ENCODE results near the gene TNFSF18.
"Not testable (repeated sequence)": the region's sequence is repeated elsewhere in the genome, so short reads cannot be mapped to it uniquely, and the experiment has no call there.

TNFSF18 gene, protein sequence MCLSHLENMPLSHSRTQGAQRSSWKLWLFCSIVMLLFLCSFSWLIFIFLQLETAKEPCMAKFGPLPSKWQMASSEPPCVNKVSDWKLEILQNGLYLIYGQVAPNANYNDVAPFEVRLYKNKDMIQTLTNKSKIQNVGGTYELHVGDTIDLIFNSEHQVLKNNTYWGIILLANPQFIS

DNA sequence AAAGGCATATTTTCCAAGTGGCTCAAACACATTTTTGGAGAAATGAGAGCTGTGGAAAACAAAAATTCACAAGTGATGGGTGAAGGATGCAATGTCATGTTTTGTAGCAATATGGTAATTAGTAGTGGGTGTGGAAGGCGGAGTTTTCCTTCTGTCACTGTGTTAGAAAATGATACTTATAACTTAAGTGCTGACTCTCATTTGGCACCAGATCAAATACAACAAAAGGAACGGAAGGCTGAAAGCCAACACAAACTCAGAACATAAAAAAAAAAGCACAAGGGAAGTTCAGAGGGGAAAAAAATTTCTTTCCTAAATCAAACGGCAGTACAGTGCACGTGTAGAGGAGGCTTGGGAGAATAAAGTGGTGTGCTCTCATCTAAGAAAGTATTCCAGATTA is at the start of gene TNFSF18:
TSS of gene TNFSF18 (minus strand) at position 77 of the 400 bp plus-strand sequence. CDS start at position 32, 45 bp downstream.
- no peak for DNase-seq

DNA sequence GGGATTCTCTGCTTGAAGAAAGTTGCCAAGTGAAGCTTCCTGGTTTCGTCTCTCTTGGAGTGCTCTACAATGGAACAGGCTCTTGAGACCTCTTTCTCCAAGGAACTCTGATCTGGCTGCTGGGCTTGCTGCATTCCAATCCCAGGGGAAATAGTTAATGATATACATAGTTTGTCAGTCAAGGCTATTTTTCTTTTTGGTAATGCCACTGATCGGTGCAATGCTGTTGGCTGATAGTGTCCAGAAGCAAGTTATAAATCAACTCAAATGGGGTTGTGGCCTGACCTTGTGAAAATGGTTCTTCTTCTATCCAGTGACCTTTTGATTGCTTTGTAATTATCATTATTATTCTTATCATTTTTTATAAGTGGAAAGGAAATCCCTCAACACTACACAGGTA is 48.4 kb upstream of the TNFSF18 start:
- no peak for DNase-seq

DNA sequence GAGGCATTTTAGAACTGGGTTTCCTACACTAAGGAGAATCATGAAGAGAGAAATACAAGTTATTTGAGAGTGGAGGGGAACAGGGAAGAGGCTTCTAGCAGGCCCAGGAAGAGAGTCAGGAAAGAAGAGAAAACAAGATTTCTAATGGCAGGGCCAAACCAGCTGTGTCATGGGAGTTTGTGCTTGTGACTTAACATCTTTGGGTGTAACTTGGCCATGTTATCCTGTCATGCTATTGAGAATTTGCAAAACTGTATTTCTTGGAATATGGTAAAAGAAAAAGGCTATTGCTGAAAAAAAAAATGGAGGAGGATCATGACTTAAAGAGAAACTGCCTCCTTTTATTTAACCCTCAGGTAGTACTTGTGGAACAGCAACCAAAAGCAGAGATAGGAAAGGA is 47.4 kb upstream of the TNFSF18 start:
- no peak for DNase-seq

DNA sequence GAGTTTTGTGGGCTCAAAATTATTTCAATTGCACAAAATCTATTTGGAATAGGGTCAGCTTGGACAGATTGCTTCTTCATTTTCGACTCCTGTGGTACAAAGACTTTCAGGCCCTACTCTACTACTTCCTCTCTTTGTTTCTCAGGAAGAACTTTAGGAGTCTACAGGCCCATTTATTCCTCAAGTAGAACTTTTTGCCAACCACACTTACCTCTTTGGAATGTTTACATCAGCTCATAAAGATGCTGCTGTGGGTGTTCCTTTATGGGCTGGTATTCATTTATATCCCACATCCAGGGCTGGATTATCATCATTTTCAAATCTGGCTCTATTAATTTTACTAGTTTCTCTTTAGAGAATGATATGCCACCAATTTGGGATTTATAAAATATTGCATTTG is 46.3 kb upstream of the TNFSF18 start:
- DNase-seq, result no peak

DNA sequence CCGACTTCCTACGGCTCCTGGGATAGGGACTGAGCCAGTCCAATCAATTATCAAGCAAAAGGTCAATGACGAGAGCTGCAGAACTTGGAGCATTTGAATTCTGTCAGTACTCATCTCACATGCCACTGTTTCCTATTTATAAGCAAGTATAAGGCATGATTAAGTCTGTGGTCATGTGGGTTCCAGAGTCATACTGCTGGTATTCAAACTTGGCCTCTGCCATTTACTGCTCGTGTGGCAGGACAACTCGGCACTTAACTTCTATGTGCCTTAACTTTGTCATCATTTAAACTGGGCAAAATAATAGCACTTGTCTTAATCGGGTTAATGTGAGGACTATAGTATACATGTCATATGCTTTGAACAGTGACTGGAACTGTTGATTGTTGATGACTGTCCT is 44.9 kb upstream of the TNFSF18 start:
- DNase-seq, result no peak

DNA sequence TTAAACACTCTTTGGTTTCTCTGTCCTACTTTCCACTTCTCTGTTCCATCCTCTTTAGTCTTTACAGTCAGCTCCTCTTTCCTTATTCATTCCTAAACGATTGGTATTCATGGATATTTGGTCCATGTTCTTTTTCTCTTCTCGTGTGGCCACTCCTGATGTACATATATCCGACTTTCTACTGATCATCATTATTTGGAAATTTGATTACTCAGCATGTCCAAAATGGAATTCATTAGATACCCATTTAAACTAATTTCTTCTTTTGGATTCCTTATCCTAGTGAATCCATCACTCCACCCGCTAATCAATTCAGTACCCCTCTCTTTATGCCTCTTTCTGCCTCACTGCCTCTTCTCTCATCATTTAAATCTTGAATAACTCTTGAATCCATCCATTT is 43.8 kb upstream of the TNFSF18 start:
- DNase-seq, result no peak

DNA sequence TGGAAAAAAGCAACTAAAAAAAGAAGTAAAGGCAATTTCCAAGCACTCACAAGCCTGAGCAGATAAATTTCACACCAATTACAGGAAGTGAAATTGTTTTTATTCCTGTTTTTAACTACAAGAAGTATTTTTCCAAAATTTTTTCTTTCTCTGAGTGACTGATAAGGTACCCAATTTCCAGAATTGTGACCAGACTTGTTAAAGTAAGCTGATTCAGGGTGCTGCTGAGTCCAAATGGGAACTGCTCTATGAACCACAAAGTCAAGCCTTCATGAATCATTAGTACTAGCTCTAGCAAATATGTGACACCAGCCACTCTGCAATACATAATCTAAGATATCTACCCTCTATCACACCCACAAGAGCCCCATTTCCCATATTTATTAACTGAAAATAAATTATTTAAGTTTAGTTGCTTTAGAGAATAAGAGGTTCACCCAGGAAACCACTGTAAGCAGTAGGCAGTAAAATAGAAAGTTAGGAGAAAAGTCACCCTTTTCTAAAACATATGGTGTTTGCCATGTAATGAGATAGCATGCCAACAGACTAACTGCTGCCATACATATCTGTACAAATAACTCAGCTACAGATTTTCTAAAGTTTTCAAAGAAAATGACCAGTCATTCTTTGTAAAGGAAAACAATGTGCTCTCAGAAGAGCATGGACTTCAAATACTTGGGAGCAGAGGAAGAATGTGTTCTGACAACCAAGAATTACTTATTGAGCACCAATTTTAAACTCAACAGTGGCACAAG is 43.1 kb upstream of the TNFSF18 start:
- no peak for DNase-seq

DNA sequence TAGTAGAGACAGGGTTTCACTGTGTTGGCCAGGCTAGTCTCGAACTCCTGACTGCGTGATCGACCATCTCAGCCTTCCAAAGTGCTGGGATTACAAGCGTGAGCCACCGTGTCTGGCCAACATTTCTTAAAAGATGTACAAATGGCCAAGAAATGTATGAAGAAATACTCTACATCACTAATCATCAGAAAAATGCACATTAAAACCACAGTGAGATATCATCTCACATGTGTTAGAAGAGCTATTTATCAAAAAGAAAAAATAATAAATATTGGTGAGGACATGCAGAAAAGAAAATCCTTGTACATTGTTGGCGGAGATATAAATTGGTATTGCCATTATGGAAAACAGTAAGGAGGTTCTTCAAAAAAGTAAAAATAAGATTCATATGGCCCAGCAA is 33.6 kb upstream of the TNFSF18 start:
- DNase-seq, result no peak

DNA sequence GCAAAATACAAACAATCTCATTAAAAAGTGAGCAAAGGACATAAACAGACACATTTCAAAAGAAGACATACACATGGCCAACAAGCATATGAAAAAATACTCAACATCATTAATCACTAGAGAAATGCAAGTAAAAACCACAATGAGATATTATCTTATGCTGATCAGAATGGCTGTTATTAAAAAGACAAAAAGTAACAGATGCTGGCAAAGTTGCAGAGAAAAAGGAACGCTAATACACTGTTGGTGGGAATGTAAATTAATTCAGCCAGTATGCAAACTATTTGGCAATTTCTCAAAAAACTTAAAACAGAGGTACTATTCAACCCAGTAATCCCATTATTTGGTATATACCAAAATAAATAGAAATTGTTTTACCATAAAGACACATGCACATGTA is 32.2 kb upstream of the TNFSF18 start:
- no peak for DNase-seq

DNA sequence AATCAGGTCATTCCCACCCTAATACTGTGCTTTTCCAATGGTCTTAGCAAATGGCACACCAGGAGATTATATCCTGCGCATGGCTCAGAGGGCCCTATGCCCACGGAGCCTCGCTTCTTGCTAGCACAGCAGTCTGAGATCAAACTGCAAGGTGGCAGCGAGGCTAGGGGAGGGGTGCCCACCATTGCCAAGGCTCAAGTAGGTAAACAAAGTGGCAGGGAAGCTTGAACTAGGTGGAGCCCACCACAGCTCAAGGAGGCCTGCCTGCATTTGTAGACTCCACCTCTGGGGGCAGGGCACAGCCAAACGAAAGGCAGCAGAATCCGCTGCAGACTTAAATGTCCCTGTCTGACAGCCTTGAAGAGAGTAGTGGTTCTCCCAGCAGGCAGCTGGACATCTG is 23.5 kb upstream of the TNFSF18 start:
- DNase-seq, result not testable (repeated sequence)

DNA sequence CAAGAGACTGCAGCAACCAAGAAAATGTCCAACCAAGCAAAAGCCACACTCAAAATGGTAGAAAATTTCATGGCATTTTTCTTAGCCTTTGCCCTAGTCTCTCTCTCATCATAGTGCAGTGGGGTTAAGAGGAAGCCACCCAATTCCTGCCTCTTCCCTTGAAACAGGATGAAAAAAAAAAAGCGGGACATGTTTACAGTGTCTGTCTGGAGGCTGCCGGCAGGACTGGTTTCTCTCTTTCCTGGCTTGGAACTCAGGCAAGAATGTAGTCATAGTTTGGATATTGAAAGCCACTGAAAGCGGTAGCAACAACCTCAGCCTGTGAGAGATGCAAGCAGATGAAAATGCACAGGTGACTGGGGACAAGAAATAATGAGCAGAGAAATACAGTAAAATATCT is 13.3 kb upstream of the TNFSF18 start:
- DNase-seq, result no peak

DNA sequence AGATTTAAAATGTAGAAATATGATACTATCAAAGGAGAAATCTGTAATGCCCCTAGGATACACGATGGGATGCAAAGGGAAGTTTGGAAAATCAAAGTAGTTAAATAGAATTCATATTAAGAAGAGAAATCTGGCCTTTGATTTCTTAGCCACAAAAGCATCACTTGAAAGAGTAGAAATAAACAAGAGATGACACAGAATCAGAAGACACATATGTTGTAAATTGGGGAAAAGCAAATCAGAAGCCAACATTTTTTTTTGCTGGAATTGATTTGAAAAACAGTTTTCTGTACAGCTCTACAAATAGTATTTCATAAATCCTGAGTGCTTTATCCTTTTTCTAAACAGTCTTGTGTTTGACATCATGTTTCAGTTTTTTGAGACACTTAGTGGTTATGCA is 12.4 kb upstream of the TNFSF18 start:
- no peak for DNase-seq

DNA sequence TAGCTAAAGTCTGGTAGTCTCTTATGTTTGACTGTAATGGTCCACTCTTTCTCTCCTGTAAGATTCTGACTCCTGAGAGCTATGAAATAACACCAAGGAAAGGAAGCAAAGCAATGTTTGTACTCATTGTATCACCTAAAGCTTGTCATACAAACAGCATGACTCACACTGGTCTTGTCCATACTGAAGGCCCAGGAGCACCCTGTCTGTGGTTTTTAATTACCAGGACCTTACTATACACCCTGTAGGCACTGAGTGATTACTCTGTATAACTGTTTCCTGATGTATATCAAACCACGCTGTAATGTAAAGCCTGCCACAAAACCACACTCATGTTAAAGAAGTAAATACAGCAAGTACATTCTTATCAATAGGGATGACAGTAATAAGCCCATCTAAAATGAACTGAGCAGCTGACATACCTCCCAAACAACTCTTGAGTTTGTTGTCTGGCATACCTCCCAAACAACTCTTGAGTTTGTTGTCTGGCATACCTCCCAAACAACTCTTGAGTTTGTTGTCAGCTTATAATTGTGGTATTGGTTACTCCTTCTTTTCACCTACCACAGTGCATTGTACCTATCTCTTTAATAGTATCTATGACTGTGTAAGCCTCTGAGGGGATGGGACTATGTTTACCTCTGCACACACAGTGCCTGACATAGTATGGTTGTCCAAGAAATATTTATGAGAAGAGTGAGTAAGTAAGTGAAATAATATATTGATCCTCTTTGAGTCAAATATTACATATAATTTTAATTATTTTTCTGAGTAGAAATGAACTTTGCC is 11.6 kb upstream of the TNFSF18 start:
- DNase-seq, result no peak

DNA sequence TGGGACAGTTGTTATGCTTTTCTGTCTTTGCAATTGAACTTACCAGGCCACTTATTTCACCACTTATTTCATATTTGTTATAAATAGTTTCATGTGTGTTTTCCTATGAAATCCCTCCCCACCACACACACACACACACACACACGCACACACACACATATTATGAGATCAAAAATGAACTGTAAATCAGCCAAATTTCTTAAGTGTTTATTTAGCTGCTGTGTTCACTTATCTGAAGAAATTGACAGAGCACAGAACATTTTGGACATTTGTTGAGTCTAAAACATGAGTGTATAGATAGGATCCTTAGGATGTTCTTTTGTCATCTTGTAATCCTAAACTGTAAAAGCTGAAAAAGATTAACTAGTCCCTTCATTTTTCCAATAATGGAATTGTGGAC is 7.8 kb upstream of the TNFSF18 start:
- DNase-seq, result no peak

DNA sequence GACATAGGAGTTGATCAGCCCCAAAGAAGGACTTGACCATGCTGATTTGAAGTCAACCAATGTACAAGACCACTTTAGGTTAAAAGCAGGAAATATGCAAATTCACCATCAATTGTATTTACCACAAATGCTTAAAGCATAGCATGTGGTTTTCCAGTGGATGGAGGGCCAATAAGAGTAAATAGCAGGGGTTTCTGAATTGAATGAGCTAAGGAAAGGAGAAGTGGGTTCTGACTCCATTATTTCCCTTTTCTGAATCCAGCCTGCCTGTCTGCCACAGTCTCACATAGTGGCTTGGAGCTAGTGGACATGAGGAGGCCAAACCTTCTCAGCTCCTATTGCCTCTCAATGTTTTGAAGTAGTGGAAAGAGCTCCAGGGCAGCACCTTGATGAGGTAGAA is 7.2 kb upstream of the TNFSF18 start:
- DNase-seq, result no peak

DNA sequence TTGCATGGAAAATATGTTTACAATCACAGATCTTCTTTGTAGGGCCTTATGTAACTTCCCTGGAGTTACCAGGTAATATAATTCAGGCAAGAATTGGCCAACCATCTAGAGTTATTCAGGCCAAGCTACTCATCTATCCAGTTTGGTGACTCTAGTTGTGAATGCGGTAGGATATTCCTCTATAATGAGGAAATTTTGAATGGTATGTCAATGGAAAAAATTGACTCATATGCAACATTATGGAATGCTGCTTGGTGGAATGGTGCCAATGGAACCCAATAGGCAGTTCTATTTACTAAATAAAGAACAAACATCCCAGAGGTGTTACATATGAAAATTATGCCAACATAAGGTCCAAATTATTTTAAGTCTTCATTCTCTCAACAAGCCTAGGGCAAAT is 5.6 kb upstream of the TNFSF18 start:
- no peak for DNase-seq

DNA sequence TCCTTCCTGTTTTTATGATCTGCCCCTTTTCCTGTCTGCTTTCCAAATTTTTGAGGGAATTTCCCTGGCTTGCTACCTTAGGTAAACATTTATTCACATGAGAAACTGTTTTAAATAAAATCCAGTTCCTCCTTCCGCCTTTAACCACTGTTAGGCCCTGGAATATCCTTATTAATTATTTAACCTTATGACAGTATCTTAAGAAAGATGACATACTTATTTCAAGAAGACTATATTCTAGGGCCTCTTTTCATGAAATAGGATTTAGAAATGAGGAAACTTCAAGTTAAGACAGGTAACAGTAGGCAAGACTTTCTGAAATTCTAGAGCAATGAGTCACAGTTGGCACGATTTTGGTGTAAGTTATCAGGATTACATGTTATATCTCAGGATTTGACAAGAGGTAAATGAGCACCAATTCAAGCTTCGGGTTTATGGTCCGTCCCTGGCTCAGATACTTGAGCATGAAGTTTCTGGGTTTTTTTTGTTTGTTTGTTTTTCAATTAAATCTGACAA is 2.0 kb upstream of the TNFSF18 start:
- no peak for DNase-seq

DNA sequence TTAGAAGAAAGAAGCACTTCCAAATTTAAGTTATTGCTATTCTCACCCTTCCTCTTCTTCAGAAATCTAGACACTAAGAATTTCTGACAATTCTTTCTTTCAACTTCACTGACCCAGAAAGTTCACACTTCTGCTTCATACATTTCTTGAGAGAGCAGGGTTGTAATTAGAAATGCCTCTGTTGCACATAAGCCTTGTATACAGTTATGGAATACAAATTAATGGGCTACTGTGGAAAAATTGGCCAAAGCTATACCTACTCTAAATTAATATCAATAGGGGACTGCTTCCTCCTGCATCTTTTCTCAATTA is 1.5 kb downstream of the TNFSF18 start:
- DNase-seq, result no peak

DNA sequence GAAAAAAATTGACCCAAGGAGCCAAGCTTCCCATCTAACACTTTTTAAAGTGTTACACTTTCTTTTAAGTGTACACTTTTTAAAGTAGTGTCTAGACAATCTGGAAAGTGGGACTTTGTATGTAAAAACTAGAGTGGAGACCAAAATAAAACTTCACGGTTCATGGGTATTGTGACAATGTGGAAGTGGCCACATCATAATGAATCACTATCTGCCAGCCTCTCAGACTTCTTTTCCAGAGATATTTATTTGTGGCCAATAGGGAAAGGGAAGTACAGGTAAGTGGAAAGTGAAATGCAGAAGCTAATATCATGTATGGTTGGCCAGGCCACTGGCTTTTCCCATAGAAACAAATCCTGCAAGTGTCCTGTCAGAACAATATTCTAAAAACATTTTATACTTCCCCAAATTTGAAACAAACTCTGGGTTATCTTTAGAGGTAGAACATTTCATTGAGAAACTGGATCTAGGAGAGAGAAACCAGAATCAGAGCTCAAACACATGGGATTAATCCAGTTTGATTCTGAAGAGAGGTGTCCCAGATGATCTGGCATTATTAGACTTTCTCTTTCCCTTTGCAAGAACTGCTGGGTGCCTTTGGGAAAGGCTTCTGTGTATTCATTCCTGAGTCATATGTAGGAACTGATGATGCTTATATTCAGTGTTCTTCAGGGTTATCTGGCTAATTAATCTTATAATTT is 2.0 kb downstream of the TNFSF18 start:
- DNase-seq, result no peak

DNA sequence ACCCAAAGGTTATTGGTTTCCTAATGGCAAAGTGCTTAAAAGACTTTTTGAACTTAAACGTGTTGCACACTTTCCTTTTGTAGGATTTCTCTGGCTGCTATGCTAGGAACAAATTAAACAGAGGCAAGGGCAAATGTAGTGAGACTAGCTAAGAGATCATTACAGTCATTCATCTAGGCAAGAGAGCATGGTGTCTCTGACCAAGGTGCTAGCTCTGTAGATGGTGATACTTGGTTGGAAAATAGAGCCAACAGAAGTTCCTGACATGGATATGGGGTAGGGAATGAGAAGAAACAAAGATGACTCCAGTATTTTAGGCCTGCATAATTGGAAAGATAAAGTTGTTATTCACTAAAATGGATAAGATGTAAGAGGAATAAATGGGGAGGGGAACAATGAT is 6.1 kb downstream of the TNFSF18 start:
- no peak for DNase-seq

DNA sequence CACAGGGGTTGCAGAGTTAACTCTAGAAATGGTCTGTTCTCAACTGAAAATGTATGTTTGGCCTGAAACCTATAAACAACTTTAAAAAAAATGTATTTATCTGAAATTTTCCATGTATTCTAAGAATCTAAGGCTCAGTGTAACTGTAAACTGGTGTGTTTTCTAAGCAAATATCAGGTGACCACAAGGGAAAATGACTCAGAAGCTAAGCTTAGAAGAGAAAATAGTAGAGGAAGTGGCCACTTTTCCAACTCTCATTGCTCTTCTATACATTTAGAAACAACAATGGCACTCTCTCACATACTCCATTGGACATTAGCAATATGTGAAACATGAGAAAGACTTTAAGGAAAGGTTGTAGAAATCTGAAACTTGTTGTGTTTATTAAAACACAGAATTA is 7.5 kb downstream of the TNFSF18 start:
- no peak for DNase-seq

DNA sequence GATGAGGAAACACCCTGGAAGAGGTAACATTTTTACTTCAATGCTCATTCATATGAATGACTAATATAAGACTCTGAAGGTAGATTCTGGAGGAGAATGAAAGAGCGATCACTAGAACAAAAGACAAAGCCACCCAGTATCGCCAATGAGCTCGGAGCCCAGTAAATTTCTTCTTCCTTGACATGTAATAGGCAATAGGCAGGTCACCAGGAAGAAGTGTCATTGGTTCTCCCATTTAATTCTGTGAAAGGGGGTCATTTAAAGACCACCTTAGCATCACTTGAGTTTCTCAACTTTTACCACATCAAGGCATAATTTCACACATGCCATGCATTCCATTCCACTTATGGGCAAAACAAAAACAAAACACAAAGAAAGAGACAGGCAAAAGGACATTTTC is 7.9 kb downstream of the TNFSF18 start:
- no peak for DNase-seq

DNA sequence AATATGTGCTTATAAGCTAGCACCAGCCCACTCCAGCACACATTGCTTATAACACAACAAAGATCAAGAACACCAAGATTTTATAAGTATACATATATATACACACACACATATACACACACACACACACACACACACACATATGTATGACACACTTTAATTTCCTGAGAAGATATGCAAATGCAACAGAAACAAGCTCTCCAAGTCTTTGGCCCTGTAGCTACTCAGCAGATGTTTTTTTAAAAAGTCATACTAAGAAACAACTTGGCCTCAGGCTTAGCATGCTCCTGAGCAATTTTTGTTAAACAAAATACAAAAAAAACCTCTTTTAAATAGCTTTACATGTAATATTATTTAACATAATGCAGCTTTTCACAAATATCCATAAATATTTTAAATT is 11.1 kb downstream of the TNFSF18 start:
- no peak for DNase-seq
